Osteoblast (primary cell): ENCODE data around the gene PIGR. TPM values are rescaled to one million over a fixed set of nuclear protein-coding genes. Genes with fewer than 3 reads are reported as not detected.

Experiments
- DNase-seq: peaks from one replicate; pipeline ENCODE4 v3.0.0; 2011; ENCODE audit warnings: low spot score, mixed read lengths; ENCODE audit not compliant: insufficient read length; ENCODE audit errors: missing footprints
- H2AFZ ChIP-seq: 2 replicates; pipeline ENCODE4 v1.6.0; 2011; ENCODE audit warnings: mild to moderate bottlenecking, low read length
- H3K27ac ChIP-seq: 2 replicates; pipeline ENCODE4 v1.5.1; 2011; ENCODE audit warnings: mild to moderate bottlenecking, low read depth, low read length, moderate library complexity
- H3K27me3 ChIP-seq: 2 replicates; pipeline ENCODE4 v1.6.0; 2012; ENCODE audit warnings: mild to moderate bottlenecking, control low read depth, inconsistent platforms, low read length, moderate library complexity; ENCODE audit not compliant: insufficient read depth
- H3K36me3 ChIP-seq: 2 replicates; pipeline ENCODE4 v1.5.1; 2011; ENCODE audit warnings: mild to moderate bottlenecking, low read length, control low read depth, moderate library complexity; ENCODE audit not compliant: insufficient read depth
- H3K4me1 ChIP-seq: 2 replicates; pipeline ENCODE4 v1.5.1; 2011; ENCODE audit warnings: mild to moderate bottlenecking, low read length, control low read depth, moderate library complexity; ENCODE audit not compliant: insufficient read depth
- H3K4me2 ChIP-seq: 2 replicates; pipeline ENCODE4 v1.6.0; 2011; ENCODE audit warnings: mild to moderate bottlenecking, low read length; ENCODE audit not compliant: insufficient read depth
- H3K4me3 ChIP-seq: fragments of 200-600 bp; sonication (generic); 3 replicates; pipeline ENCODE4 v1.5.1; 2012; ENCODE audit warnings: mild to moderate bottlenecking, low read length, inconsistent platforms; ENCODE audit not compliant: insufficient read depth
- H3K79me2 ChIP-seq: 2 replicates; pipeline ENCODE4 v1.6.0; 2012; ENCODE audit warnings: mild to moderate bottlenecking, low read length, control low read depth, inconsistent platforms; ENCODE audit not compliant: insufficient read depth
- H3K9me3 ChIP-seq: 2 replicates; pipeline ENCODE4 v1.5.1; 2011; ENCODE audit warnings: low read depth, low read length, control low read depth
- H4K20me1 ChIP-seq: 2 replicates; pipeline ENCODE4 v1.6.0; 2012; ENCODE audit warnings: mild to moderate bottlenecking, low read length, control low read depth; ENCODE audit not compliant: insufficient read depth
- total RNA-seq: library from RNA; depleted of rRNA; stranded (reverse); fragments of >200 nt; gene quantifications from 2 replicates; pipeline ENCODE4 v1.2.3, GENCODE V29; 2012
- TF ChIP-seq, protein P1 (sequence below): IDR thresholded peaks from 2 replicates; pipeline ENCODE4 v1.5.1; 2011; ENCODE audit warnings: mild to moderate bottlenecking, low read depth, low read length, moderate library complexity; ENCODE audit errors: extremely low read depth

PIGR gene
- total RNA-seq, 1 donor: not detected

DNA sequence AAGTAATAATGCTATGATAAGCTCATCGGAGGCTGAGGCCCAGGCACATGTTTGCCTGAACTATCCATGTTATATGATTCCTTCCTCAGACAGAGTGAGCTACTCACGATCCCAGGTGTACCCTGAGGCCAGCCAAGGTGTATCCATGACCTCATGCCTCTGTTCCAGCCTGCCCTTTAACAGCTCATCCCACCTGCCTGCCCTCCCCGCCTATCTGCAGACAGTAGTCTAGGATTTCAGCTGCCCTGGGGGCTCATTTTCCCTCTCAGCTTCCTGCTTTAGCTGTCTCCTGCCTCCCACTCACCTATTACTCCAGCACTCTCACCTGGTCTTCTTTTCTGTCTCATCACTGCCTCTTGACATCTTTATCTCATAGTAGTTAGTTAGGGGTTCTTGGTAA is 50.9 kb downstream of the PIGR start:
- H3K4me1 ChIP-seq: peaks cover 67% of the 10 kb centered on the region
- DNase-seq: no peak
- TF ChIP-seq, protein P1, sequence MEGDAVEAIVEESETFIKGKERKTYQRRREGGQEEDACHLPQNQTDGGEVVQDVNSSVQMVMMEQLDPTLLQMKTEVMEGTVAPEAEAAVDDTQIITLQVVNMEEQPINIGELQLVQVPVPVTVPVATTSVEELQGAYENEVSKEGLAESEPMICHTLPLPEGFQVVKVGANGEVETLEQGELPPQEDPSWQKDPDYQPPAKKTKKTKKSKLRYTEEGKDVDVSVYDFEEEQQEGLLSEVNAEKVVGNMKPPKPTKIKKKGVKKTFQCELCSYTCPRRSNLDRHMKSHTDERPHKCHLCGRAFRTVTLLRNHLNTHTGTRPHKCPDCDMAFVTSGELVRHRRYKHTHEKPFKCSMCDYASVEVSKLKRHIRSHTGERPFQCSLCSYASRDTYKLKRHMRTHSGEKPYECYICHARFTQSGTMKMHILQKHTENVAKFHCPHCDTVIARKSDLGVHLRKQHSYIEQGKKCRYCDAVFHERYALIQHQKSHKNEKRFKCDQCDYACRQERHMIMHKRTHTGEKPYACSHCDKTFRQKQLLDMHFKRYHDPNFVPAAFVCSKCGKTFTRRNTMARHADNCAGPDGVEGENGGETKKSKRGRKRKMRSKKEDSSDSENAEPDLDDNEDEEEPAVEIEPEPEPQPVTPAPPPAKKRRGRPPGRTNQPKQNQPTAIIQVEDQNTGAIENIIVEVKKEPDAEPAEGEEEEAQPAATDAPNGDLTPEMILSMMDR: no peak
- H2AFZ ChIP-seq: no peak overlapping the region
- H3K4me2 ChIP-seq: no peak overlapping the region
- no peaks in the 10 kb centered on the region for H3K79me2 ChIP-seq
- H3K4me3 ChIP-seq: no peak overlapping the region
- H3K9me3 ChIP-seq: no peaks in the 10 kb centered on the region
- no peaks in the 10 kb centered on the region for H3K36me3 ChIP-seq
- H3K27ac ChIP-seq: peak overlapping the region; percentile 38
- H4K20me1 ChIP-seq: no peaks in the 10 kb centered on the region
- no peaks in the 10 kb centered on the region for H3K27me3 ChIP-seq

DNA sequence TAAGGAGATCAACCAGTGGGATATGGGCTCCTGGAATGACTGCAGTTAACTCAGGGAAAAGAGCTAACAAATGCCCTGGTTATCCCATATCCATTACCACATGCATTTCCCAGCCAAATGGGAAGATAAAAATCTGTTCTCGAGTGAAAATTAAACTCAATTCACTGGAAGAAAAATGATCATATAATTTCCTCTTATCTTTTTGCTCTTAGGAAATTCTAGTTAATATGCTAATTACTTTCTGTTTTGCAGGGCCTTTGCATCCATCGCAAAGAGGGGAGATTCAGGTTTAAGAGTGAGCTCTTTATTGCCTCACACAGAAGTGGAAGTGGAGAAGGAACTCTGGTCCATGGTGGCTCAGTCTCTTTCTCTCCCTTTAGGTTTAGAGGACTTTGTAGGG is 52.9 kb downstream of the PIGR start:
- H3K27ac ChIP-seq: peak overlapping the region; percentile 11
- H3K4me3 ChIP-seq: no peak overlapping the region
- H3K27me3 ChIP-seq: no peaks in the 10 kb centered on the region
- no peak overlapping the region for H2AFZ ChIP-seq
- H3K36me3 ChIP-seq: no peaks in the 10 kb centered on the region
- H3K4me2 ChIP-seq: no peak overlapping the region
- no peaks in the 10 kb centered on the region for H3K9me3 ChIP-seq
- DNase-seq: no peak
- TF ChIP-seq, protein P1: no peak
- H3K79me2 ChIP-seq: no peaks in the 10 kb centered on the region
- H4K20me1 ChIP-seq: no peaks in the 10 kb centered on the region
- H3K4me1 ChIP-seq: peaks cover 64% of the 10 kb centered on the region

DNA sequence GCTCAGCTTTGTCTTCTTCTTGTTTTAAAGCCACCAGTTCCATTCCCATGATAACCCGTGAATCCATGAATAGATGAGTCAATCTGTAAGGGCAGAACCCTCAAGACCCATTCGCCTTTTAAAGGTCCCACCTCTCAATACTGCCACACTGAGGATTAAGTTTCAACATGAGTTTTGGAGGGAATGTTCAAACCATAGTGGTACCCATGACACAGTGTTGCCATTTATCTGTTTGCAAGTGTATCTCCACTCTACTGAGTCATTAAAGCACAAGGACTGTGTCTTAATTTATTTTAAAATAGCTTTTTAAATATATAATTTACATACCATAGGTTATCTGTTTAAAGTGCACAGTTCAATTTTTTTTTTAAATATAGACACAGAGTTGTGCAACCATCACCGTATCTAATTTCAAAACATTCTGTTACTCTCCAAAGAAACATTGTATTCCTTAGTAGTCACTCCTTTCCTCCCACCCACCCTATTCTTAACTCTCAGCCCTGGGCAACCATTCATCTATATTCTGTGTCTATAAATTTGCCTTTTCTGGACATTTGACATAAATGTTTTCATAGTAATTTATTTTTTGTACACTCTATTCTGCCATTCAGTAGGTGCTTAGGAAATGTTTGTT is 53.8 kb downstream of the PIGR start:
- Histone ChIP-seq H3K4me3 (no peak overlapping the region), H3K9me3 (no peaks in the 10 kb centered on the region), H3K36me3 (no peaks in the 10 kb centered on the region), H3K79me2 (no peaks in the 10 kb centered on the region), H3K27ac (peak overlapping the region; percentile 90), H4K20me1 (no peaks in the 10 kb centered on the region), H3K4me1 (peaks cover 58% of the 10 kb centered on the region), H3K27me3 (no peaks in the 10 kb centered on the region), H3K4me2 (no peak overlapping the region), H2AFZ (no peak overlapping the region)
- DNase-seq: no peak
- TF ChIP-seq, protein P1: no peak

DNA sequence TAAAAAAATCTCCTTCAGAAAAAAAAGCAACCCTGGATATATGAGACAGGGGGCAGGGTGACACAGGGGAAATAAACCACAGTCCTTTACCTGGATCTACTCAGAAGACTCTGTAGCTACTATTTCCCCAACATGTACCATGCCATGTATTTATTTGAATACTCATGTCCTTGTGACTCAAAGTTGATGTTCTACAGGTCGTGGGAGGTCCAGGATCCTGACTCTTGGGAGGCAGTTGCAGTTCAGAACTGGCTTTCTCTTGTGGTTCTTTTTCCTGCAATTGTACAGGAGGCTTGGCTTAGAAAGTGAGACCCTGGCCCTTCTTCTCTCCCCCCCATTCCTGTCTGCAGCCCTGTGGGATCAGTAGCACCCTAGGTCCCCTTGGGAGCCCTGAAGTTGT is 54.9 kb downstream of the PIGR start:
- H3K4me2 ChIP-seq: peak overlapping the region; percentile 40
- H3K4me3 ChIP-seq: no peak overlapping the region
- peaks cover 47% of the 10 kb centered on the region for H3K4me1 ChIP-seq
- no peaks in the 10 kb centered on the region for H3K79me2 ChIP-seq
- H4K20me1 ChIP-seq: no peaks in the 10 kb centered on the region
- no peak overlapping the region for H2AFZ ChIP-seq
- peak overlapping the region; percentile 90 for H3K27ac ChIP-seq
- no peaks in the 10 kb centered on the region for H3K27me3 ChIP-seq
- no peak for DNase-seq
- no peaks in the 10 kb centered on the region for H3K9me3 ChIP-seq
- no peaks in the 10 kb centered on the region for H3K36me3 ChIP-seq
- TF ChIP-seq, protein P1: no peak
